IMR-90 (cell line): ENCODE measurements around the gene RNASE12. TPM values are rescaled to one million over a fixed set of nuclear protein-coding genes. Genes with fewer than 3 reads are reported as not detected.

ENCODE experiments used
- ATAC-seq: fragments of 200-7000 bp; cut with Tn5 transposase; 2 replicates; pipeline ENCODE4 v1.9.1; 2020; ENCODE audit warnings: low read depth, mild to moderate bottlenecking, moderate library complexity
- BruUV-seq: library from RNA; stranded (reverse); fragments of 400-500 nt; replicated peaks from 2 replicates; lab custom pipeline; 2021; lab: Mats Ljungman, UMichigan
- CTCF ChIA-PET: fragments of 300-600 bp; formaldehyde crosslinking; extraction: SDS; loops from one replicate; lab custom pipeline; 2021; ENCODE audit warnings: antibody characterized with exemption; lab: Yijun Ruan, JAX
- POLR2A ChIA-PET: fragments of 300-600 bp; sonication (Branson Sonifier 250); formaldehyde crosslinking; loops from one replicate; lab custom pipeline; 2022; ENCODE audit warnings: antibody characterized with exemption; ENCODE audit not compliant: unreplicated experiment; lab: Charles Lee
- DNase-seq: peaks from one replicate; pipeline ENCODE4 v3.0.0; 2013
- H2AFZ ChIP-seq: replicated peaks from 2 replicates; pipeline ENCODE3; 2013; ENCODE audit warnings: low read length, mild to moderate bottlenecking; ENCODE audit not compliant: poor library complexity
- H2AK5ac ChIP-seq: 2 replicates; pipeline ENCODE4 v1.6.1; 2013; ENCODE audit warnings: low read depth, low read length, inconsistent platforms
- H2AK9ac ChIP-seq: replicated peaks from 2 replicates; pipeline ENCODE3; 2013; ENCODE audit warnings: mild to moderate bottlenecking, low read depth, low read length, moderate library complexity; ENCODE audit not compliant: poor library complexity
- H2BK120ac ChIP-seq: 2 replicates; pipeline ENCODE4 v1.6.1; 2013; ENCODE audit warnings: low read depth, low read length, inconsistent platforms
- H2BK15ac ChIP-seq: 3 replicates; pipeline ENCODE4 v1.6.1; 2013; ENCODE audit warnings: low read depth, low read length, inconsistent platforms
- H2BK20ac ChIP-seq: 2 replicates; pipeline ENCODE4 v1.6.1; 2013; ENCODE audit warnings: low read depth, mild to moderate bottlenecking, inconsistent platforms, low read length, moderate library complexity
- H2BK5ac ChIP-seq: 2 replicates; pipeline ENCODE4 v1.6.1; 2013; ENCODE audit warnings: mild to moderate bottlenecking, low read depth, low read length, inconsistent platforms; ENCODE audit not compliant: poor library complexity, severe bottlenecking
- H3K14ac ChIP-seq: replicated peaks from 2 replicates; pipeline ENCODE4 v1.6.1; 2013; ENCODE audit warnings: low read depth, low read length, inconsistent platforms
- H3K18ac ChIP-seq: 2 replicates; pipeline ENCODE4 v1.6.1; 2013; ENCODE audit warnings: low read depth, low read length, control low read depth
- H3K23ac ChIP-seq: 2 replicates; pipeline ENCODE4 v1.6.1; 2013; ENCODE audit warnings: low read depth, low read length, inconsistent platforms
- H3K27ac ChIP-seq: 2 replicates; pipeline ENCODE4 v1.5.1; 2013; ENCODE audit warnings: mild to moderate bottlenecking, control low read depth, low read length; ENCODE audit not compliant: insufficient read depth
- H3K27me3 ChIP-seq: 2 replicates; pipeline ENCODE4 v1.6.1; 2013; ENCODE audit warnings: low read length; ENCODE audit not compliant: control insufficient read depth, insufficient read depth
- H3K36me3 ChIP-seq: 2 replicates; pipeline ENCODE4 v1.6.1; 2013; ENCODE audit warnings: low read length, mixed read lengths; ENCODE audit not compliant: control insufficient read depth, insufficient read depth
- H3K4ac ChIP-seq: 2 replicates; pipeline ENCODE4 v1.6.1; 2013; ENCODE audit warnings: low read depth, low read length, inconsistent platforms
- H3K4me1 ChIP-seq: 2 replicates; pipeline ENCODE4 v1.6.1; 2013; ENCODE audit warnings: low read length, mixed read lengths; ENCODE audit not compliant: control insufficient read depth, insufficient read depth
- H3K4me2 ChIP-seq: 2 replicates; pipeline ENCODE4 v1.6.1; 2013; ENCODE audit warnings: low read depth, mild to moderate bottlenecking, control low read depth, low read length, moderate library complexity
- H3K4me3 ChIP-seq: 2 replicates; pipeline ENCODE4 v1.5.1; 2013; ENCODE audit warnings: low read depth, mild to moderate bottlenecking, control low read depth, low read length, moderate library complexity; ENCODE audit not compliant: insufficient read depth
- H3K56ac ChIP-seq: 2 replicates; pipeline ENCODE4 v1.6.1; 2013; ENCODE audit warnings: low read length, inconsistent platforms; ENCODE audit not compliant: insufficient read depth; ENCODE audit errors: extremely low read depth
- H3K79me1 ChIP-seq, 2 experiments: 2 replicates each; pipeline ENCODE4 v1.6.1; 2013; ENCODE audit warnings: low read length in 2 of 2, inconsistent platforms in 1 of 2, low read depth in 1 of 2
- H3K9ac ChIP-seq: 2 replicates; pipeline ENCODE4 v1.6.1; 2013; ENCODE audit warnings: low read depth, low read length, control low read depth
- H3K9me1 ChIP-seq: 2 replicates; pipeline ENCODE4 v1.6.1; 2013; ENCODE audit warnings: low read length, inconsistent platforms; ENCODE audit not compliant: insufficient read depth
- H3K9me3 ChIP-seq: 2 replicates; pipeline ENCODE4 v1.6.1; 2013; ENCODE audit warnings: low read length; ENCODE audit not compliant: control insufficient read depth, insufficient read depth
- H4K20me1 ChIP-seq: 2 replicates; pipeline ENCODE4 v1.6.1; 2013; ENCODE audit warnings: low read length, inconsistent platforms; ENCODE audit not compliant: insufficient read depth
- H4K5ac ChIP-seq: 2 replicates; pipeline ENCODE4 v1.6.1; 2013; ENCODE audit warnings: mild to moderate bottlenecking, low read depth, low read length, control low read depth
- H4K8ac ChIP-seq, 2 experiments: 2 replicates each; pipeline ENCODE4 v1.6.1; 2013; ENCODE audit warnings: low read depth in 2 of 2, low read length in 2 of 2, control low read depth in 1 of 2, inconsistent platforms in 1 of 2
- H4K91ac ChIP-seq: 2 replicates; pipeline ENCODE4 v1.6.1; 2013; ENCODE audit warnings: low read depth, low read length, inconsistent platforms; ENCODE audit not compliant: insufficient read depth
- CEBPB ChIP-seq: IDR thresholded peaks from 2 replicates; pipeline ENCODE4 v1.6.1; 2012; ENCODE audit warnings: low read depth, low read length, improper control_type of control experiment
- MAFK ChIP-seq: IDR thresholded peaks from 2 replicates; pipeline ENCODE4 v1.6.1; 2012; ENCODE audit warnings: low read depth, low read length, improper control_type of control experiment
- RAD21 ChIP-seq: IDR thresholded peaks from 2 replicates; pipeline ENCODE4 v1.6.1; 2012; ENCODE audit warnings: low read length, improper control_type of control experiment
- RCOR1 ChIP-seq: IDR thresholded peaks from 2 replicates; pipeline ENCODE4 v1.6.1; 2012; ENCODE audit warnings: mild to moderate bottlenecking, low read length, improper control_type of control experiment; ENCODE audit not compliant: insufficient replicate concordance
- WGBS, 2 experiments: methylation state at CpG; one replicate each; pipeline versions ENCODE4 v1.1.5 to v1.1.7; 2013; ENCODE audit warnings: missing lambda C conversion rate in 2 of 2; ENCODE audit not compliant: insufficient read length in 1 of 2; ENCODE audit errors: extremely low coverage in 2 of 2; 5-methylcytosine and 5-hydroxymethylcytosine counted together
- dilution Hi-C: fragments of 300-500 bp; cut with HindIII; formaldehyde crosslinking; loops from one replicate; pipeline ENCODE4 v1.14.3; 2018; ENCODE audit warnings: low sequenced_read_pairs; ENCODE audit not compliant: unreplicated experiment
- in situ Hi-C: fragments of 300-500 bp; cut with MboI; formaldehyde crosslinking; loops from 3 replicates; pipeline ENCODE4 v1.14.3; 2019; ENCODE audit warnings: low sequenced_read_pairs, inconsistent platforms, mixed read lengths
- intact Hi-C: fragments of 100-400 bp; cut with micrococcal nuclease; formaldehyde crosslinking; loops from 2 replicates; pipeline ENCODE4 v1.10.0; 2022
- polyA plus RNA-seq, 3 experiments: library from polyadenylated mRNA; depleted of rRNA; stranded (reverse); fragments of >200 nt; gene quantifications; 2 replicates each; pipeline ENCODE4 v1.2.3, GENCODE V29; 2012; ENCODE audit warnings: low replicate concordance in 1 of 3
- total RNA-seq: library from RNA; depleted of rRNA; stranded (reverse); fragments of >200 nt; gene quantifications from 2 replicates; pipeline ENCODE4 v1.2.3, GENCODE V29; 2012

Gene RNASE12
- total and polyA plus RNA-seq, 2 of the 4 experiments (the other 2 are of a cell fraction) = not detected

DNA sequence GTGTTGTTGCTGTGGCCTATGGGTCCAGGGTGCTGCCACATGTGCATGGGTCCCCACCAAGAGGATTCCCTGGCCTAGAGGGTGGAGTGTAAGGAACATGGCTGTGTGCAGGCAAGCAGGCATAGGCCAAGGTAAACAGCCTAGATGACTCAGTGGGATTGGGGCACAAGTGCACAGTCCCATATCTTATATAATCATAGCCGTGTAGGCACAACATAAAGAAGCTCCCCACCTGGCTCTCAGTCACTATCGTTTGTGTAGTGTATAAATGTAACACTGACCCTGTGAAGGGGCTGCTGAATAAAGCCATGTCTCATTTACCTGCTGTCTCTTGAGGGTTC lies 15.7 kb upstream of the RNASE12 start:
- POLR2A ChIA-PET = no interaction called here
- dilution Hi-C loops = no loop called here

More for the DNA sequence above, 15.7 kb upstream of the RNASE12 start:
- no peaks in the 10 kb centered on the region for H3K9me3 ChIP-seq
- H2AFZ ChIP-seq = no peak overlapping the region
- peaks cover 3% of the 10 kb centered on the region; the same call in 1 of the 2 replicates for H4K20me1 ChIP-seq
- no peaks in the 10 kb centered on the region for H3K79me1 ChIP-seq
- no peak overlapping the region for H4K8ac ChIP-seq
- H3K4me1 ChIP-seq = no peaks in the 10 kb centered on the region
- no peak overlapping the region for H2AK9ac ChIP-seq
- H3K9me1 ChIP-seq = no peaks in the 10 kb centered on the region
- TF ChIP-seq CEBPB (no peak), RAD21 (no peak), RCOR1 (no peak), MAFK (no peak)
- CTCF ChIA-PET = interaction anchor here (0.7 kb wide), 1 partner anchor 273 kb away, joined by 3 read pairs; no protein-coding TSS in a partner anchor
- H3K4me3 ChIP-seq = no peak overlapping the region
- H4K91ac ChIP-seq = no peak overlapping the region
- H4K5ac ChIP-seq = no peak overlapping the region
- H3K14ac ChIP-seq = no peak overlapping the region
- no peak overlapping the region for H3K27ac ChIP-seq
- no peak overlapping the region for H2BK20ac ChIP-seq
- BruUV-seq = no TSS peak
- H3K56ac ChIP-seq = no peak overlapping the region
- in situ Hi-C loops = no loop called here
- DNase-seq (no peak), ATAC-seq (no peak)
- no peak overlapping the region for H3K18ac ChIP-seq
- no peak overlapping the region for H3K9ac ChIP-seq
- H3K27me3 ChIP-seq = no peaks in the 10 kb centered on the region
- no peak overlapping the region for H2BK120ac ChIP-seq
- WGBS, 2 experiments = no CpG with 5 or more reads among the region's 2 CpGs
- H2BK5ac ChIP-seq = no peak overlapping the region
- intact Hi-C loops = no loop called here
- no peaks in the 10 kb centered on the region for H3K36me3 ChIP-seq
- H2AK5ac ChIP-seq = no peak overlapping the region
- H3K23ac ChIP-seq = no peak overlapping the region
- no peak overlapping the region for H2BK15ac ChIP-seq
- no peak overlapping the region for H3K4ac ChIP-seq
- no peak overlapping the region for H3K4me2 ChIP-seq
